Panc1 (cell line): ENCODE results near the gene TNP1. TPM values are rescaled to one million over a fixed set of nuclear protein-coding genes. Genes with fewer than 3 reads are reported as not detected.

Experiments
- ATAC-seq: fragments of 200-7000 bp; cut with Tn5 transposase; 2 replicates; pipeline ENCODE4 v1.9.1; 2020; ENCODE audit warnings: mild to moderate bottlenecking, moderate library complexity
- BruUV-seq: library from RNA; stranded (reverse); fragments of 400-500 nt; replicated peaks from 2 replicates; lab custom pipeline; 2021; lab: Mats Ljungman, UMichigan
- CTCF ChIA-PET: fragments of 300-600 bp; sonication (Branson Sonifier 250); formaldehyde crosslinking; loops from one replicate; lab custom pipeline; 2022; ENCODE audit warnings: antibody characterized with exemption; lab: Charles Lee
- POLR2A ChIA-PET: fragments of 300-600 bp; sonication (Branson Sonifier 250); formaldehyde crosslinking; loops from one replicate; lab custom pipeline; 2022; ENCODE audit warnings: antibody characterized with exemption; lab: Charles Lee
- DNase-seq: peaks from one replicate; pipeline ENCODE4 v3.0.0-alpha.2; 2010; ENCODE audit warnings: low read depth, low spot score
- H3K27ac ChIP-seq: 2 replicates; pipeline ENCODE4 v1.5.1; 2011; ENCODE audit warnings: mild to moderate bottlenecking, low read length, inconsistent platforms
- H3K27me3 ChIP-seq: fragments of 200-500 bp; sonication (Bioruptor generic); 2 replicates; pipeline ENCODE4 v1.6.0; 2014; ENCODE audit warnings: low read length, inconsistent platforms; ENCODE audit not compliant: control insufficient read depth, insufficient read depth
- H3K36me3 ChIP-seq: fragments of 200-500 bp; sonication (Bioruptor generic); 2 replicates; pipeline ENCODE4 v1.5.1; 2014; ENCODE audit warnings: inconsistent platforms, mild to moderate bottlenecking, low read length, moderate library complexity; ENCODE audit not compliant: control insufficient read depth, insufficient read depth
- H3K4me1 ChIP-seq: 2 replicates; pipeline ENCODE4 v1.5.1; 2011; ENCODE audit warnings: inconsistent platforms, mild to moderate bottlenecking, low read length, moderate library complexity; ENCODE audit not compliant: control insufficient read depth, insufficient read depth
- H3K4me3 ChIP-seq, 2 experiments: 2 replicates each; pipeline ENCODE4 v1.5.1; 2011 to 2012; ENCODE audit warnings: low read depth in 2 of 2, low read length in 2 of 2, mild to moderate bottlenecking in 2 of 2, inconsistent platforms in 1 of 2, moderate library complexity in 1 of 2
- H3K9me3 ChIP-seq: fragments of 200-500 bp; sonication (Bioruptor generic); 2 replicates; pipeline ENCODE4 v1.5.1; 2014; ENCODE audit warnings: low read depth, mild to moderate bottlenecking, inconsistent platforms, low read length, moderate library complexity; ENCODE audit not compliant: control insufficient read depth, insufficient read depth
- POLR2AphosphoS5 ChIP-seq: IDR thresholded peaks from 2 replicates; pipeline ENCODE4 v1.6.1; 2012; ENCODE audit warnings: mild to moderate bottlenecking, low read depth, low read length, moderate library complexity
- SIN3A ChIP-seq: IDR thresholded peaks from 2 replicates; pipeline ENCODE4 v1.6.1; 2012; ENCODE audit warnings: low read depth, mild to moderate bottlenecking, low read length, moderate library complexity, borderline replicate concordance; ENCODE audit not compliant: insufficient read depth
- TCF7L2 ChIP-seq: IDR thresholded peaks from 2 replicates; pipeline ENCODE4 v1.6.1; 2011; ENCODE audit warnings: mild to moderate bottlenecking, low read depth, low read length, inconsistent platforms
- in situ Hi-C: cut with HindIII; loops from 2 replicates; pipeline ENCODE4 v1.10.0; 2016; ENCODE audit warnings: low sequenced_read_pairs, low pct_unique_long_range_greater_than_20kb
- intact Hi-C: fragments of 100-400 bp; cut with micrococcal nuclease; formaldehyde crosslinking; loops from one replicate; pipeline ENCODE4 v1.10.0; 2022; ENCODE audit not compliant: unreplicated experiment
- total RNA-seq: library from RNA; stranded (reverse); gene quantifications from one replicate; pipeline ENCODE4 v1.2.1, GENCODE V29; 2021; ENCODE audit not compliant: unreplicated experiment
- TF ChIP-seq, protein P1 (sequence below), 2 experiments: IDR thresholded peaks; 2 replicates each; pipeline ENCODE4 v1.6.1; 2011 to 2012; ENCODE audit warnings: low read depth in 2 of 2, control low read depth in 1 of 2, low read length in 1 of 2, mild to moderate bottlenecking in 1 of 2, moderate library complexity in 1 of 2; ENCODE audit not compliant: insufficient read depth in 1 of 2
- TF ChIP-seq, protein P2 (sequence below): fragments of 450-650 bp; IDR thresholded peaks from 2 replicates; pipeline ENCODE4 v1.5.1; 2017; ENCODE audit warnings: mild to moderate bottlenecking

The TNP1 gene
- total RNA-seq, 1 experiment from 2014 or later: not detected

DNA sequence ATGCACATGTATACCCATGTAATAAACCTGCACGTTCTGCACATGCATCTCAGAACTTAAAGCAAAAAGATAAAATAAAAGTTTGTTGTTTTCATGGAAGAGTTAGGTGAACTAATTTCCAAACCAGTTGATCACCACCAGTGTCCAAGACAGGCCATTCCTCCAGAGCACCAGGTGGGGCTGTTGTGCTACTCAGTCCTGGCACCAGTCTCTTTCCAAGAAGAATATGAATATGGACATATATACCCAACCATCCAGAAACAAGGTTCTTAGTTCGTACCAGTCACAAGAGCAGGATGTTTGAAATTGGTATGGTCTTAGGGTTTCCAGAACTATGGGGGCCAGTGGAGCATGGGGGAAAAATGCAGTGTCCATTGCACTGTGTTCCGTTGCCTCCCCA lies 17.2 kb upstream of the TNP1 start:
- Histone ChIP-seq H3K36me3 (no peaks in the 10 kb centered on the region), H3K4me3 (no peak overlapping the region), H3K27ac (no peak overlapping the region), H3K27me3 (no peaks in the 10 kb centered on the region), H3K9me3 (no peaks in the 10 kb centered on the region), H3K4me1 (no peaks in the 10 kb centered on the region)
- ATAC-seq (no peak), DNase-seq (no peak)
- in situ Hi-C loops: no loop called here
- BruUV-seq: no TSS peak
- intact Hi-C loops: no loop called here
- POLR2A ChIA-PET: no interaction called here
- TF ChIP-seq, protein P1, sequence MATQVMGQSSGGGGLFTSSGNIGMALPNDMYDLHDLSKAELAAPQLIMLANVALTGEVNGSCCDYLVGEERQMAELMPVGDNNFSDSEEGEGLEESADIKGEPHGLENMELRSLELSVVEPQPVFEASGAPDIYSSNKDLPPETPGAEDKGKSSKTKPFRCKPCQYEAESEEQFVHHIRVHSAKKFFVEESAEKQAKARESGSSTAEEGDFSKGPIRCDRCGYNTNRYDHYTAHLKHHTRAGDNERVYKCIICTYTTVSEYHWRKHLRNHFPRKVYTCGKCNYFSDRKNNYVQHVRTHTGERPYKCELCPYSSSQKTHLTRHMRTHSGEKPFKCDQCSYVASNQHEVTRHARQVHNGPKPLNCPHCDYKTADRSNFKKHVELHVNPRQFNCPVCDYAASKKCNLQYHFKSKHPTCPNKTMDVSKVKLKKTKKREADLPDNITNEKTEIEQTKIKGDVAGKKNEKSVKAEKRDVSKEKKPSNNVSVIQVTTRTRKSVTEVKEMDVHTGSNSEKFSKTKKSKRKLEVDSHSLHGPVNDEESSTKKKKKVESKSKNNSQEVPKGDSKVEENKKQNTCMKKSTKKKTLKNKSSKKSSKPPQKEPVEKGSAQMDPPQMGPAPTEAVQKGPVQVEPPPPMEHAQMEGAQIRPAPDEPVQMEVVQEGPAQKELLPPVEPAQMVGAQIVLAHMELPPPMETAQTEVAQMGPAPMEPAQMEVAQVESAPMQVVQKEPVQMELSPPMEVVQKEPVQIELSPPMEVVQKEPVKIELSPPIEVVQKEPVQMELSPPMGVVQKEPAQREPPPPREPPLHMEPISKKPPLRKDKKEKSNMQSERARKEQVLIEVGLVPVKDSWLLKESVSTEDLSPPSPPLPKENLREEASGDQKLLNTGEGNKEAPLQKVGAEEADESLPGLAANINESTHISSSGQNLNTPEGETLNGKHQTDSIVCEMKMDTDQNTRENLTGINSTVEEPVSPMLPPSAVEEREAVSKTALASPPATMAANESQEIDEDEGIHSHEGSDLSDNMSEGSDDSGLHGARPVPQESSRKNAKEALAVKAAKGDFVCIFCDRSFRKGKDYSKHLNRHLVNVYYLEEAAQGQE (IDR thresholded peaks at IDR 0.05; ENCODE audit: insufficient read depth in 1 of 2, low read depth in 2 of 2, low read length in 1 of 2): no peak
- TF ChIP-seq, protein P2, sequence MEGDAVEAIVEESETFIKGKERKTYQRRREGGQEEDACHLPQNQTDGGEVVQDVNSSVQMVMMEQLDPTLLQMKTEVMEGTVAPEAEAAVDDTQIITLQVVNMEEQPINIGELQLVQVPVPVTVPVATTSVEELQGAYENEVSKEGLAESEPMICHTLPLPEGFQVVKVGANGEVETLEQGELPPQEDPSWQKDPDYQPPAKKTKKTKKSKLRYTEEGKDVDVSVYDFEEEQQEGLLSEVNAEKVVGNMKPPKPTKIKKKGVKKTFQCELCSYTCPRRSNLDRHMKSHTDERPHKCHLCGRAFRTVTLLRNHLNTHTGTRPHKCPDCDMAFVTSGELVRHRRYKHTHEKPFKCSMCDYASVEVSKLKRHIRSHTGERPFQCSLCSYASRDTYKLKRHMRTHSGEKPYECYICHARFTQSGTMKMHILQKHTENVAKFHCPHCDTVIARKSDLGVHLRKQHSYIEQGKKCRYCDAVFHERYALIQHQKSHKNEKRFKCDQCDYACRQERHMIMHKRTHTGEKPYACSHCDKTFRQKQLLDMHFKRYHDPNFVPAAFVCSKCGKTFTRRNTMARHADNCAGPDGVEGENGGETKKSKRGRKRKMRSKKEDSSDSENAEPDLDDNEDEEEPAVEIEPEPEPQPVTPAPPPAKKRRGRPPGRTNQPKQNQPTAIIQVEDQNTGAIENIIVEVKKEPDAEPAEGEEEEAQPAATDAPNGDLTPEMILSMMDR: 0 out of 2 replicates have a peak, but pooled peaks have one; percentile 21
- TF ChIP-seq POLR2AphosphoS5 (no peak), SIN3A (no peak)
- CTCF ChIA-PET: no interaction called here

GRCh38 chr2:216875862-216876261 lies 16.0 kb upstream of the TNP1 start:
- intact Hi-C loops: no loop called here
- Histone ChIP-seq H3K27ac (no peak overlapping the region), H3K9me3 (no peaks in the 10 kb centered on the region), H3K36me3 (no peaks in the 10 kb centered on the region), H3K27me3 (no peaks in the 10 kb centered on the region), H3K4me1 (no peaks in the 10 kb centered on the region), H3K4me3 (no peak overlapping the region)
- no peak for TF ChIP-seq SIN3A
- TF ChIP-seq, protein P1 (IDR thresholded peaks at IDR 0.05; ENCODE audit: insufficient read depth in 1 of 2, low read depth in 2 of 2, low read length in 1 of 2): no peak
- no peak for TF ChIP-seq POLR2AphosphoS5
- TF ChIP-seq, protein P2: no peak
- no peak for TF ChIP-seq TCF7L2
- no TSS peak for BruUV-seq
- ChIA-PET CTCF (no interaction called here), POLR2A (no interaction called here)
- in situ Hi-C loops: no loop called here
- no peak for ATAC-seq
- DNase-seq: no peak
